HG02970 (cell line): ENCODE measurements around the gene GFRA1.
"Not testable (repeated sequence)": the region's sequence is repeated elsewhere in the genome, so short reads cannot be mapped to it uniquely, and the experiment has no call there.

ENCODE experiments used
- ATAC-seq: cut with Tn5 transposase; IDR thresholded peaks from one replicate; pipeline ENCODE4 v1.9.1; 2021; ENCODE audit warnings: mild to moderate bottlenecking, moderate library complexity, moderate number of reproducible peaks; ENCODE audit not compliant: unreplicated experiment, low FRiP score

GFRA1 gene

DNA sequence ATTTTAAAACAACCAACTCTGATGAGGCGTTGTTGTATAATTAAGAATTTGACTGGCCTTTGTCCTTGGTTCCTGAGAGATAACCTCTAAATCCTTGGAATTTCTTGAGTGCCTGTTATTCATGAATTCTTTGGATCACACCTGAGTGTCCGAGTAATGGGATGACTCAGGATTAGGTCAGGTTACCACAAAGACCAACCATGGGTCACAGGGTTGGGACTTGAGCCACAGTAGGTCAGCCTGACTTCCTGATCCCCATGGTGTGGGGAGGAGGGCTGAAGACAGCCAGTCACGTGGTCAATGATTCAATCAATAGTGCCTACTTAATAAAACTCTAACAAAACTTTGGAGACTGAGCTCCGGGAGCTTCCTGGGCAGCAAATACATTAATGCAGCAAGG lies 192.5 kb downstream of the GFRA1 start:
- no peak for ATAC-seq

DNA sequence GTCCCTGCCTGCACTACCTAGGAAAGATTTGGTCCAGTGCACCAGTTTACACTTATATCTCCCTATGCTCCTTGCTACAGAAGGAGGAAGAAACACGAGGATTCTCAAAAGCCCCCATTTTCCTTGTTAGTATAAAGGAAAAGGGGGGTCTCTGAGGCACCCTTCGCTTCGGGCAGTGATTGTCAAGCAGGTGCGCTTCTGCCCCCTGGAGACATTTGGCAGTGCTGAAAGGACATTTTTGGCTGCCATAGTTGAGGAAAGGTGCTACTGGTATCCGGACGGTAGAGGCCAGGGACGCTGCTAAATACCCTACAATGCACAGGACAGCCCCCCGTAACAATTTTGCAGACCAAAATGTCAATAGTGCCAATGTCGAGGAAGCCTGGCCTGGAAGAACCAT lies 193.7 kb downstream of the GFRA1 start:
- no peak for ATAC-seq

DNA sequence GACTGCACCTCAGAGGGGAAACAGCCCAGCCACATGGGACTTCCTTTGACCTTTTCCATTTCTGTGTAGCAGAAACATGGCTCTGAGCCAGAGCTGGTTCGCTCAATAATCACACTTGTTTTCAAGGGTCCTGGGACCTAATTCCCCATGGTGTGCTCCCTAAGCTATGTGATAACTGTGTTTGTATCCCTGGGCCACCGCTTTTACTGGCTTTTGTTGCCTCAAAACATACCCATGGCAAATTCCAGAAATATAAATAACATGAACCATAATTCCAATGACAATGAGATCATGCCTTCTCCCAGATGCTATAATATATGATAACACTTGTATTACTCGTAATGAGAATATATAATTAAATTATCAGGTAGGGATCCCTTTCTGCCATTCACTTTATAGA lies 196.4 kb downstream of the GFRA1 start:
- no peak for ATAC-seq

DNA sequence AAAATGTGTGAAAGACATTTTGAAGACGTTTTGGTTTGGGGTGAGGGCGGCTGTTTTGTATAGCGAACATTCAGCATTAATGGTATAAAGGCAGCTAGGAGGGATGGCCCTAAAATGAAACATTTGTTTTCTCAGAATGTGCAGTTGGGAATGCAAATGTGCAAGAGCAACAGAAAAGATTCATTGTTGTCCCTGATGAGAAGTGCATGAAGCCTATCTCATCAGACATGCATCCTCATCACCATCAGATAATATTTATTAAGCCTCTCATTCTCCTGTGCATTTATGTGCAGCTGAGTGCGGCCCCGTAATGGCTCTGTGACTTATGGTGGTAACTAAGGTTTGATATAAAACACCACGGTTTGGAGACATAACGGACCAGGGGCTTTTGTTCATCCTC lies 199.5 kb downstream of the GFRA1 start:
- no peak for ATAC-seq

DNA sequence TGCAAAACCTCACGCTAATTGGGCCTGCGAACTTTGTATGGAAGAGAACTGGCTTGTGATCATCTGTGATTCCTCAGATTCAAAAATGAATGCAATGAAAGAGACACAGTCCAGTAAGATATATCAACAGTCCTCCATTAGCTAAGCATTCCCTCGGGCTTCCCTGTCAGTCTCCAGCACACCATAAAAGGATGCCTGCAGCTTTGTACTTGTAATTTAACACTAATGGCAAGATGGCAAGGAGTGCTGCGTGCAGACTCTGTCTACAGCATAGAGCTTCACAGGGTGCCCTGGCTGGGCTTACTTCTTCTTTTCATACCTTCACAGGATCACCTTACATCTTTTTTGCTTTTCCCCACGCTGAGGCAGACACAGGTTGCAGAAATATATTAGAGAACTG lies 200.0 kb downstream of the GFRA1 start:
- no peak for ATAC-seq

DNA sequence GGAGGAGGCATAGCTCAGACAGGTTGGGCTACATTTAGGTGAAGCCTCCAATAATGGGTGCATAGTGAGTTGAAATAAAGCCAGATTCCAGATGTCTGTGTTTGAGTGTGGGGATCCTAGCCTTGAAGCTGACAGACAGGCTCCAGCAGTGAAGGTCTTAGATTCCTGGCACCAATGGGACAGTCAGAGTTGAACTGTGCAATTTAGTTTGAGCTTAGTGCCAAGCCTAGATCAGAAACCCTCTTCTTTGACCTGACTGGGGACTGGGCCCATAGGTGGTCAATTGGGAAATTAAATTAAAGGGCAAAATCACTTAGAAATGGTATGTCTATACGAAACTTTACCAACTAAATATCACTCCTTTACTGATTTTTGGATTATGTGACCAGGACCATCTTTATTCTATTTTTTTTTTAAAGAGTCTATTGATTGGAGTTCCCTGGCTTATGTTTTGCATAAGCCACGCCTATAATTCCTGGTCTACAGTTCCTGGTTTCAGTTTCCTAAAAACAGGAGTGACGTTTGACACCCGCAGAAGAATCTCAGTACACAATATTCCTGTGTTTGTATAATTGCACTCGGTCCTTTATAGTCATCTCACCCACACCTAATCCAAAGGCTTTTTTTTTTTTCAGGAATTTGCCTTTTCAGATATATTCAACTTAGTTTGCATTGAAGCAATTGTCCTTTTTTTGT lies 201.4 kb downstream of the GFRA1 start:
- no peak for ATAC-seq

DNA sequence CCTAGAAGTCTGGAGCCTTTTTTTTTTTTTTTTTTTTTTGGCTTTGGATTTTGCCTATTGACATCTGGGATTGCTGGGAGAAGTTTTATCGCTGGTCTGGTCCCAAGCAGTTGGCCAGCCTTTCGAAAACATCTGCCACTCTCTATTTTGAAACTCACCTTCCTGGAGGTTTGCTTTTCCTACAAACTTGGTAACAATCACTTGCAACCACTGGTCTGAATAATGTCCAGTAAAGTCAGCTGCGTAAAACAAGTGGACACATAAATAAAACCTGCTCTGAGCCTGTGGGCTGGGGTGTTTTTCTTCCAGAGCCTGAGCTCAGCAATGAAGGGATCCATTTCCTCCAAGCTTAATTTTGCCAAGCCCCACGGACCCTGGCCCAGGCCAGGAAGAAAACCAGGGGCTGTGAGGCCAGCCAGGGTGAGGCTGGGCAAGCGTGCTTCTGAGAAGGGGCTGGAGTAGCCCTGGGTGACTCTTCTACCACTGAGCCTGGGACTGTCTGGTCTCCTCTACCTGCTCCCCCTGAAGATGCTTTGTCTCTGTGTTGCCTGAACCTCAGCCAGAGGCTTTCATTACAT lies 202.2 kb downstream of the GFRA1 start:
- ATAC-seq = no peak

DNA sequence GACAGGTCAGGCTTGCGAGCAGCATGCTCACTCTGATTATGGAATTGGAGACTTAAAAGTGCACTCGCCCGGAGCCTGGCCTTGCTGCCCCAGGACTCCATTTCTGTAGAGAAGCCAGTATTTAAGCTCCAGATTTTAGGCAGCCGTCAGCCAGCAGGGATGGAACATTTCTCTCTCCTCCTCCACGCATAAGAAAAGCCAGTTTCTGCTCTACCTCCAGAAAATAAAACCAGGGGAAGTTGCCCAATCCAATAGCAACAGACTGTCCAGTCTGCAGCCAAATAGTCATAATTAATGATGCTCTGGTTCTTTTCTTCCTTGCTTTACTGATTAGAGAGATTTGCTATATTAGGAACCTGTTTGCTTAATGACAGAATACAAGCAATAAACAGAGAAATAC lies 203.2 kb downstream of the GFRA1 start:
- no peak for ATAC-seq

DNA sequence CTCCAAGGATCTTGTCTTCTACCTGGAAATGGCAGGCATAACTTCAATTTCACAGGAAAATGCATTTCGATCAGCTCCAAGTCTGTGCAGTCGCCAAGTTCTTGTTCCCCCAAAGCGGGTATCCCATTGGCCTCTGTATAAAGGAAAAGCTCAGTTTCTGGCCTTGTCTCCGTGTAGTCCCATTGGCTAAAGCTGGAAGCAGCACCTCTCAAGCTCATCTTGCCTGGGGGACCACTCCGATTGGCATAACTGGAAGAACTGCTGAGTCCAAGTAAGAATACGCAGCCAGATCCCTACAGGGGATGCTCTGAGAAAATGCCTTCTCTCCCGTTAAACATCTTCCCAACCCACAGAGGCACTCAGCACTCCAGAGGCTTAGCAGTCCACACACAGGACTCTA lies 205.2 kb downstream of the GFRA1 start:
- ATAC-seq = no peak

DNA sequence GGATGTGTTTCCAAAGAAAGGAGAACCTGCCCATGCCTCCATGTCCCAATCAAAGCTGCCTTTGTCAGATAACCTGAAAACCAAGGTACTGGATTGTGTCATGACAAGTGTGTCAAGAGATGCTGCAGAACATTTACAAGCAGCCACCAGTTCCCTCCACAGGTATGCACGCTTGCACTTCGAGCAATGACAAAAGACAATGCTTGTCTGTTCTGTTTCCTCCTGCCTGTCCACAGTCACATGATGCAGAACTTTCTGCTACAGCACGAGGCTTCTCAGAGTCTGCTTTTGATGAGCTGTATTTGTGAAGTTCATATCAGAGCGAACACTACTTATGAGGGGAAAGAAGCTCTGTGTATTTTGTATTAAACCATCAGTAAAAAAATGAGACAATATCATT lies 209.9 kb downstream of the GFRA1 start:
- ATAC-seq = no peak

DNA sequence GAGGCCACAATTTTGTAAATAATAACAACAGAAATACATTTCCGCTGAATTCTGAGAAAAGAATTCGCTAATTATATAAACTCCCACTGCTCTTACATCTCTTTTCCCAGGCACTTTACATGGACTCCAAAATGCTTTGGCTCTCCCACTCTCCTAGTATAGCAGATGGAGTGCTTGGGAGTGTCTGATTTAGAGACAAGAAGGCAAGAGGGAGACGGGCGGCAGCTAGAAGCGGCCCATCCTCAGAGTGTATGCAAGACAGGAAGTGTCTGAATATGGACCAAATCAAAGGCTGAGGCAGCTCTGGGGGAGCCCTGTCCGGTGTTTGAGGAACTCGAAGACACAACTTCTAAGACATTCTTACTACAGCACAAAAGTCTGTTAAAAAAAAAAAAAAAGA lies 212.1 kb downstream of the GFRA1 start:
- no peak for ATAC-seq

DNA sequence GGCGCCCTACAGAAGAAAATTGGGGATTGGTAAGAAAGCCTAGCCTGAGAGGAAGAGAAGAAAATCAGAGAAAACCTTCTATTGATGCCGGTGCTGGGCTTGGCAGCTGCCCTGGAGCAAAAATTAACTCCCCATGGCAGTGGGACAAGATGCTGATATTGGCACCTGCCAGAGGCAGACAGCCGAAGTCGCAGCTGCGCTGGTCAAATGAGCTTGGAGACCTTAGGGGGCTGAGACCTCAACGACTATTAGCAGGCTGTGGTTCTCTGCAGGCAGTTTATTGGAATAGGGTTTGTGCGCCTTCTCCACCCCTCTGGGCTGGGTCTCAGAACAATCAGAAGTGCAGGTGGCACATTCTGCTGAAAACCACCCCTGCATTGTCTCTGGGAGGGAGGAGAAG lies 213.7 kb downstream of the GFRA1 start:
- ATAC-seq = no peak

DNA sequence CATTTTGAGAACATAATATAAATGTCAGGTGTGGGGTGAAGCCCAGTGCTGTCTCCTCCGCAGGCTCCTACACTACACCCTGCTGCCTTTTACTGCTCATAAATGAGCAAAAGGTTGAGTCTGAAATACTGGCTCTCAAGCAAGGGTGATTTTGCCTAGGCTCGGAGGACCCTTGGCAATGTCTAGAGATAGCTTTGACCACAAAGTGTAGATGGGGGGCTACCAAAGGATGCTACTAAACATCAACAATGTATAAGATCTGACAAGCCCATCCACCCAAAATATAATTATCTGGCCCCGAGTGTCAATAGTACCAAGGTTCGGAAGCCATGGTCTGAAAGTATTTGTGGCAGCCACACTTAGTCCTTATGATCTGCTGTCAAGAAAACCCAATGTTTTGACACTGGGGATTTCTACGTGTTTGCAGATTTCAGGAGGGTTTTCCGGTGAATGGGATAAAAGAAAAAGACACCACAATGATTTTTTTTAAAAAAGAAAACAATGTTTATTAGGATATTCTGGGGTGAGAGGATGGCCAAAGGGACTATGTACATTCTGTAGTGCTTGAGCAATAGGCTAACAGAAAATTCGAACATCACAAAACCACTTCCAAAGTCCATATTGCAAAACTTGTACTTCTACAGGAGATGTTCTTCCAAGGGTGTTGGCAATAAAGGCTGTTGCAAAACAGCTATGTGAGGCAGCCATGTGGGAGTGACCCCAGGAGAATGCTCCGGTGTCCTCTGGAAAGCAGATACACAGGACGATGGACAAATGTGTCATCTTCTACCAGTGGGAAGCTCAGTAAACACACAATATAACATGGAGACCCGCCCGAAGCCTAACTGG lies 216.3 kb downstream of the GFRA1 start:
- ATAC-seq = no peak

DNA sequence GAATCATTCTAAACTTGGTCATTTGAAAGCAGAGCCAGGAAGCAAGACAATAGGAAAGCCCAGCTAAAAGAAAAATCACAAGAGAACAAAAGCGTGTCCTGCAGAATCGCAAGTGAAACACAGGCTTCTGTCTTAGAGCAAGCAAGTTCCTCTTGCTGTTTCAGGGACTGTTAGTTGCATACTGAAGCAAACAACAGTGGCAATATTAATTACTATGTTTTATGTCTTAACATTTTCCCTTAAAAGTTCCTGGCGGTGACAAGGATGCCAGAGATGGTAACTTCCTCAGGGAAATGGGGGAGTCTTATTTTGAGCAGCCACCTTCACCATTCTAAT lies 217.1 kb downstream of the GFRA1 start:
- ATAC-seq = no peak

DNA sequence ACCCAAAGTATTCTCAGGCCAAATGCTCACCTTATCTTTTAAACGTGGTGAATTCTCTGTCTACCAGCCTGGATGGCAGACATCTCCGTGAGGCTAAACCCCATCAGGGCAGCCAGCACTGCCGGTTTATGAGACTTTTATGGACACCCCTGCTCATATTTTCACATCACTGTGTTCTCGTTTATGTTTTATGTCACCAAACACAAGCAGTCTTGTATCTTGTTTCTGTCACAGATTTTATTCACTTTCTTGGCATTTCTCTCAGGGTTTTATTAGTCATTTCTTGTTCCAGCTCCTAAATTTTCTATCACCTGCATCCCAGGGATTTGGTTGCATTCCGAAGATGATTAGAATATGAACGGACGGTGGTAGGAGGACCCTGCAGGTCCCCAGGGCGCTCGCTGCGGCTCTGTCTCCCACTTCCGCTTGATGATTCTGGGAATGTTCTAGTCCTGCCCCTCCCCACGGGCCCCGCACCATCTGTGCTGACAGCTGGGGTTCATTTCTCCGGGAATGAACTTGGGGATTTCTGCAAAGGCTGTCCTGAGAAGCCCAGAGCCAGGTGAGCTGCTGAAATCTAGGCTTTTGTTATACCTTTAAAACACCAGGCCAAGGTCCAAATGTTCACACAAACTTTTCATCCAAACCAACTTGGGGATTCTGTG lies 217.6 kb downstream of the GFRA1 start:
- no peak for ATAC-seq

DNA sequence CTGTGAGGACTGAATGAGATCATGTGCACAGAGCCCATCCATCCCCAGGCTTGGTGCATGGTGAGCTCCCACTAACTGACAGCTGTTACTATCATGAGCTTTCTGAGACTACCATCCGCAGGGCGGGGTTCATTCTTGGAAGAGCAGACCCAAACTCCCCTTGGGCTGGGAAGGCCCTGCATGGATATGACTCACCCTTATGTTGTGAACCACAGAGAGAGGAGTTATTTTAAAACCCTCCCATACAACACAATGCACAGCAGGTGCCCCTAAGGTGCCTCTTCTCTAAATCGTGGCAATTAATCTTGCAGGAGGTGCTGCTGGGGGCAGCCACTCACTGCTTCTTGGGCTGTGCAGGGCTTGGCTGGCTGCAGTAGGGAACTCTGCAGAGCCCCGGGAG lies 219.1 kb downstream of the GFRA1 start:
- ATAC-seq = no peak

DNA sequence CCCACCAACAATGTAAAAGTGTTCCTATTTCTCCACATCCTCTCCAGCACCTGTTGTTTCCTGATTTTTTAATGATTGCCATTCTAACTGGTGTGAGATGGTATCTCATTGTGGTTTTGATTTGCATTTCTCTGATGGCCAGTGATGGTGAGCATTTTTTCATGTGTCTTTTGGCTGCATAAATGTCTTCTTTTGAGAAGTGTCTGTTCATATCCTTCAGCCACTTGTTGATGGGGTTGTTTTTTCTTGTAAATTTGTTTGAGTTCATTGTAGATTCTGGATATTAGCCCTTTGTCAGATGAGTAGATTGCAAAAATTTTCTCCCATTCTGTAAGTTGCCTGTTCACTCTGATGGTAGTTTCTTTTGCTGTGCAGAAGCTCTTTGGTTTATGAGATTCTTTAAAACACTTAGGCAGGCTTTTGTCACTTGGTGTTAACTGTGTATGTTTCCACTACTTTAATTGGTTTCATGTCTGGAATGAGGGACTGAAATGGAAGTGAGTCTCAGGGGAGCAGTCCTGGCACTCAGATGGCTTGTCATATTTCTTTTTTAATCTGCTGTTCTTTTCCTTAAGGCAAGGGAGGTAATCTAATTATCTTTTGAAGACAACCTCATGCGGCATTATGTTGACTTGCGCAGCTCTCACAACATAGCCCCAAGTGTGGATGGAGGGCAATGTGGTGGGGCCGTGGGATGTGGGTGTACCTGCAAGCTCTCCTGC lies 219.8 kb downstream of the GFRA1 start:
- ATAC-seq = not testable (repeated sequence)

DNA sequence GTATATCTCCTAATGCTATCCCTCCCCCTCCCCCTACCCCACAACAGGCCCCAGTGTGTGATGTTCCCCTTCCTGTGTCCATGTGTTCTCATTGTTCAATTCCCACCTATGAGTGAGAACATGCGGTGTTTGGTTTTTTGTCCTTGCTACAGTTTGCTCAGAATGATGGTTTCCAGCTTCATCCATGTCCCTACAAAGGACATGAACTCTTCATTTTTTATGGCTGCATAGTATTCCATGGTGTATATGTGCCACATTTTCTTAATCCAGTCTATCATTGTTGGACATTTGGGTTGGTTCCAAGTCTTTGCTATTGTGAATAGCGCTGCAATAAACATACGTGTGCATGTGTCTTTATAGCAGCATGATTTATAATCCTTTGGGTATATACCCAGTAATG lies 220.5 kb downstream of the GFRA1 start:
- ATAC-seq = not testable (repeated sequence)

DNA sequence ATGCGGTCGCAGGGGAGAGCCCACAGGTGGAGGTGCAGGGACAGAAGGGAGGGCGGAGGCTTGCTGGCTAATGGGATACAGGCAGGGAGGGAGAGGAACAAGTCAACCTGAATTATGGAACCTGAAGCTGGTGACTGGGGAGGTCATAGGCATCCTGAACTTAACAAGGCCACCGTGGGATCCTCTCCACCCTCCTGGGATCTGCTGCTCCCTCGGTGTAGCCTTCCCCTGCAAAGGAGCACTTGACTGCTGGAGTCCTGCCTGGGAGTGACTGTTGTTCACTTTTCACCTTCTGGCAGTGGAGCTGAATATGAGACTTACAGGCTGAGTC lies 223.1 kb downstream of the GFRA1 start:
- no peak for ATAC-seq

DNA sequence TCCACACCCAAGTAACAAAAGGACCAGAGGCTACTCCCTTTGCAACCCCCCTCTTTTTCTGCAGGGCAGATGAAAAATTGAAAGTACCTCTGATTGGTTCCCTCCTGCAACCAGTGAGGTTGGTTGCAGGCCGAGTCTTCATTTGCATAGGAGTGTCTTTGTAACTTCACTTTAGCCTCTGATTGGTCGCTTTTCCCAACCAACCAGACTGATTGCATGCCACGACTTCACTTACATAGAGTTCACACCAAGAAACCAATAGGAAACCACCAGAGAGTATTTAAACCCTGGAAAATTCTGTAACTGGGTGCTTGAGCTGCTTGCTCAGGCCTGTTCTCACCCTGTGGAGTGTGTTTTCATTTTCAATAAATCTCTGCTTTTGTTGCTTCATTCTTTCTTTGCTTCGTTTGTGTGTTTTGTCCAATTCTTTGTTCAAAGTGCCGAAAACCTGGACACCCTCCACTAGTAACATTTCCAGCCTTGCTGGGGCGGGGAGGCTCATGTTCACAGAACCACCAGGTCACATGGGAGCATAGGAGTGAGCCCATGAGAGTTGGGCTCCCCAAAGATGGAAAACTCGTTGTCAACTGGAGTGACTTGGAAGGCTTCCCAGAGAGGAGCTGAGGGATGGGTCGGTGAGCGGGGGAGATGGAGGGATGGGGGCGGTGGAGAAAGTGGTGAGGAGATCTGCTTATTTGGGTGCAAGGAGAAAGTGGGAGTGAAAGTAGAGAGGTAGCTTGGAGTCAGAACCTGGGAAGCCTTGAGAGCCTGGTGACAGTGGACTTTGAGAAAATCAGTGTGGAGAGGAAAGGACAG lies 223.6 kb downstream of the GFRA1 start:
- no peak for ATAC-seq
